ENCODE data around the gene GFRA1.
"Not testable (repeated sequence)": the region's sequence is repeated elsewhere in the genome, so short reads cannot be mapped to it uniquely, and the experiment has no call there.

GFRA1 gene

DNA sequence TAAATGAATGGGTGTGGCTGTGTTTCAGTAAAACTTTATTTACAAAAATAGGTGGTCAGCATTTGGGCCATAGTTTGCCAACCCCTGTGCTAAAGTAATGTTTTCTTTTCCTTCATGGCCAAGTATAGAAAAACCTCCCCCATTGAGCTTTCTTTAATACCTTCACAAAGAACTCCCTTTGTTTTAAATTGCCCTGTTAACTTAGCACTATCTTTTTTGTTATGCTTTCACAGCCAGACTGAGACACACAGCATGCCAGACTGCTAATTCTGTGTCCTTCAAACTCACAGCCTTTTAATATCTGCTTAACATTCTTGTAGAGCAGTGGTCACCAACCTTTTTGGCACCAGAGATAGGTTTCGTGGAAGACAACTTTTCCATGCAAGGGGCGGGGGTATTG lies 78.0 kb downstream of the GFRA1 start:
- no peak for DNase-seq

GRCh38 chr10:116194061-116194460 lies 78.9 kb downstream of the GFRA1 start:
- no peak for DNase-seq

- DNase-seq: no peak
These were observed 82.1 kb downstream of the GFRA1 start for GRCh38 chr10:116190883-116191282.

GRCh38 chr10:116186273-116186672 lies 86.7 kb downstream of the GFRA1 start:
- no peak for DNase-seq

DNA sequence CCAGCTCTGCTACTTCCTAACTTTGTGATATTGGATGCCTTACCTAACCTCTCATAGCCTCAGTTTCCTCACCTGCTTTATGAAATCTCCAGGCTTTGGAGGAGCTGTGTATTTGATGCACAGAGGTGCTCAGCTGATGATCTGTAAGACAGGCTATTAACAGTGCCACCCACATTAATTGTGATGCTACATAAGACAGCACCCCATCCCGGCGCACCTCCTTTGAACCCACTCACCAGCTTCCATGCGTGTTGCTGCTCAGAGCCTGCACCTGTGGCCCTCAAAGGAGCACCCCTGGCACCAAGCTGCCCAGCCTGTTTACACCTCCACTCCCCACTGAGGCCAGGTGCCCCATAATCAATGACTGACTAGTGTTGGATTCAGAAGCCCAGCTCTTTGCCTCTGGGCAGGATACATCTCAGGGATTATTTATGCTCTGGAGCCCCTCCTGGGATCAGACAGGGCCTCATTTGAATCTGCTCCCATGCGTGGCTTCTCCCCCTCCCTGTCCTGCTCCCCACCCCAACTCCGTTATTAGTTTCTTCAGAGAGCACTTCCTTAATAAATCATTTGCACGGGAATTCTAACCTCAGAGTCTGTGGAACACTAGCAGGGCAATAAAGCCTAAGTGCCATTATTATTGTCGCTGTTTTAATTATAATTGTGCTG lies 87.7 kb downstream of the GFRA1 start:
- no peak for DNase-seq

DNA sequence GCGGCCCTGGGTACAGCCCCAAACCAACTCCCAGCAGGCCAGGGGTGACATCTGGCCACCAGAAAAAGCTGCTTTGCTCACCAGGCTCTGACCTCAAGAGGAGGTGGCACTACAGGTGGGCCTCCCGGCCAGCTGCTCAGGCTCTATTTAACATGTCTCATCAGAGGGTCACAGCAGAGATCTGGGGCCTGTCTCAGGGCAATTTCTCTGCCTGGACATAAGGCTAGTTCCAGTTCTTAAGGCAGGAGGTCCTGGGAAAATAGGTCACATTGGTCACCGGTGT lies 88.6 kb downstream of the GFRA1 start:
- DNase-seq: no peak

DNA sequence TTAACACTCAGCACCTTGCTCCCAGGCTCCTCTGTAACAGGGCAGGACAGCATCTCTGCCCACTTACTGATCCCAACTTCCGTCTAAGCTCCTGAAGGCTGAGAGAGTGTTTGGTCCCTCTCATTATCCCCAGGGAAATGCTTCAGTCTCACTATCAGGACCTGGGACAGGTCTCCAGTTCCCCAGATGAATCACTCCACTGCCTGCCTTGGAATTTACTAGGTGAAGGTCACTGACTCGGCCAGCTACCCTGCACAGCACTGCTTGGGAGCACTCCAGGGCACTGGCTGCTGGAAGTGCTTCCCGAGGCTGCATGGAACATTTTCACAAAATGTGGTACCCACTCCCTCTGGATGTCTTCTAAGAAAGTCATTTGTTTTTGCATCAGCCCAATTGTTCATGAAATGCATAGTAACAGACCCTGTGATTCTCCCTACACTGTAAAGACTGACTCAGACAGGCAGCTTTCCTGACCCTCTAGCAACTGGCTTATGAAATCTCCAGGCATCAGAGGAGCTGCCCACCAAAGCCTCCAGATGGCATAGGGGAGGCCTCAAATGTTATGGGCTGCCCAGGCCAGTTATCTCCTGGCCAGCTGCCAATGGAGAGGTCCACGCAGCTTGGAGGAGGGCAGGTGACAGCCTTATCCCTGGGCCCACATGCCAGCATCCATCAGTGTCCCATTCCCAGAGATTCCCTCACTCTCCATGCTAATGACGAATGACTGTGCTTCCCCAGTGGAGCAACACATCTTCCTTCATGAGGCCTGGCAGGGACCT lies 89.1 kb downstream of the GFRA1 start:
- DNase-seq: no peak

DNA sequence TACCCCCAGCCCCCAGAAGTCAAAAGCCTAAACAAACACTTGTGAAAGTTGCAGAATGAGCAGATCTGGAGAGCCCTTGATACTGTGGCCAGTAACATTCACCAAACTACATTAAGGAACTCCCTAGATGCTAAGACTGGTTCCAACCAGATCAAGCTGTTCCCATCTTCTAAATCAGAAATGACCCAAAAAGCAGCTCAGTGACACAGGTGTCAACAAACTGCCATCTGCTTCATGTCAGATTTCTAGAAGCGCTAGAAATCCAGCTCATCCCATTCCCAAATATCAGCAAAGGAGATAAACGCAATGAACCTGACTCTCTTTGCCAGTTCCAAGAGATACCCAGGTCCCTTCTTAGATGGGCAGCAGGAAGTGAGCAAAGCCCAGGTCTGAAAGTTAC lies 90.6 kb downstream of the GFRA1 start:
- no peak for DNase-seq

DNA sequence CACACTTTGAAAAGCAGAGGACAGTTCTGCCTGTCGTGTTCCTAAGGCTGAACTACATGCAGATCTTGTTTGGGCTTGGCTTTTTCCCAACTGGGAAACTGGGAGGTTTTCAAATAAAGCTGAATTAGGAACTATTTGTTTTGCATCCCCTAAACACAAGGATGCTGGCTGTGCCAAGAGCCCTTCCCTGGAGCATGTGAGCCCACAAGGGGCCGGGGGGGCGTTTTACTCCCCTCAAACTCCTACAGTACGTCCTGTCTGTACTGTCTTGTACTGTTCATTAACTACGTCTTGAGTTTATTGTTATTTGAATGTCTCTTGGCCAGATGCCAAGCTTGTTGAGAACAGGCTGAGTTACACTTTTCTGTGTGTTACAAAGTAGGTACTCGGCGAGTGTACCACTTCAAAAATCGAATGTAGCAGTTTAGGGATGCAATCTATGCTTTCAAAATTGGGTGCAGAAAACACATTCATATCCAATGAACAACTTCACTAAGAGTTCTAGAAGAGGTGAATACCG lies 94.9 kb downstream of the GFRA1 start:
- no peak for DNase-seq

DNA sequence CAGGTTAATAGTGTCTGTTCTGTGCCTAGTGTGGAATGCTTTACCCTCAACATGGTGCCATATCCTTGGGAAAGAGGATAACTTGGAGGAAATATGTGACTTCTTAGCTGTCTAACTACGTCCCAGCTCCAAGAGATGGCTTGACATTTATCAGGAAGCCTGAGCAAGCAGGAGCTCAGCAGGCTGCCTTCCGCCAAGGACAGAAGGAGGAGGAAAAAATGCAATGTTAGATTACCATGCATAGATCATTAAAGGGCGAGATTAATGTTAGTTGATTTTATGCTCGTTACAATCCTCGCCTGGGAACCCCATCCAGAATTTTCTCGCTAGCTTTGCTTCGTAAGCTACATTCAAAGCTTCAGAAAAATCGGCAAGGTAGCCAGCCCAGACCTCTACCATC lies 97.8 kb downstream of the GFRA1 start:
- DNase-seq: no peak

DNA sequence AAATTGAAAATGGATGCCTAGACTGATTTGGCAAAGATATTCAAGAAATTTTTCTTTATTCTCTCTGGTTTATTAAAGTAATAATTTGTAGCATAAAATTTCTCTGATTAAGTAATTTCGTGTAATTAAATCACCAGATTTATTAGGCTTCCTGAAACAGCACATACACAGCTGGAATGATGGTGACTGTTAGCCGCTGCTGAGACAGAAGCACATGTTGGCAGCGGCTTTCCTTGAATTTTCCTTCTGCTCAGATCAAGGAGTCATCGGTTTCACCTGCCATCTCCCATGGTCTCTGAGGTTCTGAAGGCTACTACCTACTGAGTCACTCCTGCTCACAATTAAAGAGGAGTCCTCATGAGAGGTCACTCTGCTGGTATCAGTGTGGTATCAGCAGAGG lies 101.5 kb downstream of the GFRA1 start:
- no peak for DNase-seq

- no peak for DNase-seq
These were observed 102.2 kb downstream of the GFRA1 start for GRCh38 chr10:116170815-116171250.

GRCh38 chr10:116169782-116170445 lies 103.1 kb downstream of the GFRA1 start:
- no peak for DNase-seq

DNA sequence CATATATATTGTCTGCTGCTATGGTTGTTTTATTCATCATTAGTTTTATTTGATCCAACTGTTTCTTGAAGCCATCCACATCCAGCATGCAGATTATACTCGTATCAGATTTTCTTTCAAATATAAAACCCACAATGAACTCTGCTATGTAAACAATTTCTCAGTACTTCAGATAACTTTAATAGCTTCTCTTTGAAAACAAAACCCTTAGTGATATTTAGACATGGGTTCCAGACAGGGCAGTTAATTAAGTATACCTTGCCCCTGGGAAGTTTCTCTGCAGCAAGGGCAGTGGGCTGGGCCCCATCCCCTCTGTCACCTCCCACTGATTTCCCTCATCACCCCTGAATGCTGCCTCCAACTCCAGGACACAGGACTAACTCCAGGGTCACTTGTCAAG lies 104.3 kb downstream of the GFRA1 start:
- no peak for DNase-seq

- DNase-seq: no peak
These were observed 104.7 kb downstream of the GFRA1 start for GRCh38 chr10:116168329-116168728.

DNA sequence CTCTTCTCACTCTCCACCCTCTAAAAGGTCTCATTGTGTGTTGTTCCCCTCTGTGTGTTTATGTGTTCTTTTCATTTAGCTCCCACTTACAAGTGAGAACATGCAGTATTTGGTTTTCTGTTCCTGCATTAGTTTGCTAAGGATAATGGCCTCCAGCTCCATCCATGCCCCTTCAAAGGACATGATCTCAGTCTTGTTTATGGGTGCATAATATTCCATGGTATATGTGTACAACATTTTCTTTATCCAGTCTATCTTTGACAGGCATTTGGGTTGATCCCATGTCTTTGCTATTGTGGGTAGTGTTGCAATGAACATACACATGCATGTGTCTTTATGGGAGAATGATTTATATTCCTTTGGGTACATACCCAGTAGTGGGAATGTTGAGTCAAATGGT lies 107.1 kb downstream of the GFRA1 start:
- DNase-seq: not testable (repeated sequence)

GRCh38 chr10:116164291-116164690 lies 108.7 kb downstream of the GFRA1 start:
- no peak for DNase-seq

GRCh38 chr10:116163333-116164131 lies 109.5 kb downstream of the GFRA1 start:
- DNase-seq: no peak

DNA sequence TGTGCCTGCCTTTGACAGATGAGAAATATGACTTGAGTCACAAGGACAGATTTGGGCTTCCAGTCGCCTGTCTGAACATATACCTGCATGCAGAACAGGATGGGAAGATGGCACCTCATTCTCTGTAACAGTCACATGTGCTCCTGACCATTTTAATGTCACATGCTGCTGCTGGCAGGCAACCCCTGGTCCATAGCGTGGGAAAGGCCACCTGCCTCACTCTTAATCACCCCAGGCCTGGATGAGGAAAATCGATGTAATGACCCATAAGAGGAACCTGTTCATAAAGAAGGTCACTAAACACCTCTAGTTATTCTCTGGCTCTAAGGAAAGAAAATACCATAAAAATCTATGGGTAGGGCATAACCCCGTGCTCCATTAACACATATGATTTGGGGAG lies 110.2 kb downstream of the GFRA1 start:
- DNase-seq: no peak

DNA sequence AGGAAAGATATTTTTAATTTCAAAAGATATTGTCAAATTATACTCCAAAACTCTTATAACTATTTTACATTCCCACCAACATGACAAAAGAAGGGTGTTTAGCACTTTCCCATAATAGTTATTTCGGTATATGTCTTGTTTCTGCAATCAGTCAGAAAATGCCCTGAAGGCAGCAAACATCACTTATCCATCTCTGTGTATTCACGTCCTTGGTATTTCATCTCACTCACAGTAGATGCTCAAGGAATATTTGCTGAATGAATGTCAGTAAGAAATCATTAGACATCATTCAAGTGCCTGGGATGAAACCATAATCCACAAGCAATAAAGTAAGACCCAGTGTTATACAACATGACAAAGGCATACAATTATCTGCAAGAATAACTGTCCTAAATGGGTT lies 112.7 kb downstream of the GFRA1 start:
- DNase-seq: no peak

GRCh38 chr10:116159197-116159596 lies 113.8 kb downstream of the GFRA1 start:
- no peak for DNase-seq

GRCh38 chr10:116158036-116158435 lies 115.0 kb downstream of the GFRA1 start:
- no peak for DNase-seq

DNA sequence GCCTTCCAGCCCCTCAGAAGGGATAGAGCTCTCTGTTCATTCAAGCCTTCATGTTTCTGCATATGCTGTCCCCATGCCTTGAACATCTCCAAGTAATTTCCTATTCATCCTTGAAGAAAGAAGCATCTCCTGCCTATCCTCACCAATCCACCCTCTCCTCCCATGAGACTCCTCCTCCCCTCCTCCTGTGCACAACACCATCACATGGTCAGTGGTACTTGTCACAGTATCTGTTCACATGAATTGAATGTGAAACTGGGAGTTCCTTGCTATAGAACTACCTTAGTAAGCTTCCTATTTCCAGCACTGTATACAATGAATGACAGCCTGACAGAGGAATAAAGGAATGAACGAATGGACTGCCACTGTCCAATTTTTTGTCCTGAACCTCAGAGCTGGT lies 115.5 kb downstream of the GFRA1 start:
- DNase-seq: no peak

All from hematopoietic multipotent progenitor cell treated with erythropoietin and hydrocortisone succinate and interleukin-3 and kit ligand, for 6 days (in vitro differentiated cells).